PFSK-1 (cell line): ENCODE results near the gene MPND.

Experiments
- FOXP2 ChIP-seq: optimal IDR thresholded peaks from 2 replicates; pipeline ENCODE3; 2011; ENCODE audit warnings: borderline replicate concordance, control low read depth, inconsistent platforms; ENCODE audit not compliant: insufficient read depth; ENCODE audit errors: extremely low read length, extremely low read depth
- POLR2AphosphoS5 ChIP-seq: IDR thresholded peaks from 2 replicates; pipeline ENCODE4 v1.6.1; 2012; ENCODE audit warnings: low read depth, mild to moderate bottlenecking, control low read depth, low read length, moderate library complexity
- REST ChIP-seq, 2 experiments: IDR thresholded peaks; 2 replicates each; pipeline versions ENCODE4 v1.6.1 to v1.8.0; 2011 to 2012; ENCODE audit warnings: low read depth in 2 of 2, low read length in 2 of 2, control low read depth in 1 of 2, inconsistent platforms in 1 of 2, mild to moderate bottlenecking in 1 of 2, moderate library complexity in 1 of 2; ENCODE audit not compliant: insufficient read depth in 1 of 2
- SIN3A ChIP-seq: IDR thresholded peaks from 2 replicates; pipeline ENCODE4 v1.6.1; 2012; ENCODE audit warnings: mild to moderate bottlenecking, low read length, moderate library complexity, borderline replicate concordance; ENCODE audit not compliant: insufficient read depth
- TAF1 ChIP-seq: IDR thresholded peaks from 2 replicates; pipeline ENCODE4 v1.6.1; 2012; ENCODE audit warnings: low read length, control low read depth, borderline replicate concordance; ENCODE audit not compliant: insufficient read depth

Gene MPND

GRCh38 chr19:4345342-4346019, 2.1 kb downstream of the MPND start:
- TF ChIP-seq SIN3A (no peak), REST (IDR thresholded peaks at IDR 0.05; ENCODE audit: insufficient read depth in 1 of 2, low read depth in 2 of 2, low read length in 2 of 2) (no peak), POLR2AphosphoS5 (no peak)

- TF ChIP-seq TAF1 (no peak), POLR2AphosphoS5 (no peak), SIN3A (no peak), REST (IDR thresholded peaks at IDR 0.05; ENCODE audit: insufficient read depth in 1 of 2, low read depth in 2 of 2, low read length in 2 of 2) (no peak), FOXP2 (no peak)
Observed at GRCh38 chr19:4346020-4346383, 2.6 kb downstream of the MPND start.

GRCh38 chr19:4347521-4347920, 4.2 kb downstream of the MPND start:
- no peak for TF ChIP-seq TAF1
- TF ChIP-seq POLR2AphosphoS5: no peak
- no peak for TF ChIP-seq REST (IDR thresholded peaks at IDR 0.05; ENCODE audit: insufficient read depth in 1 of 2, low read depth in 2 of 2, low read length in 2 of 2)
- no peak for TF ChIP-seq SIN3A
- no peak for TF ChIP-seq FOXP2

GRCh38 chr19:4350111-4350510, 6.7 kb downstream of the MPND start:
- TF ChIP-seq REST (IDR thresholded peaks at IDR 0.05; ENCODE audit: insufficient read depth in 1 of 2, low read depth in 2 of 2, low read length in 2 of 2) (no peak), SIN3A (no peak)

GRCh38 chr19:4350726-4351125, 7.4 kb downstream of the MPND start:
- no peak for TF ChIP-seq REST (IDR thresholded peaks at IDR 0.05; ENCODE audit: insufficient read depth in 1 of 2, low read depth in 2 of 2, low read length in 2 of 2)
- TF ChIP-seq FOXP2: no peak
- no peak for TF ChIP-seq SIN3A
- no peak for TF ChIP-seq POLR2AphosphoS5
